K562 (cell line): ENCODE results near the gene NUB1. TPM values are rescaled to one million over a fixed set of nuclear protein-coding genes. Genes with fewer than 3 reads are reported as not detected.

ENCODE experiments used
- ATF3 ChIP-seq, 2 experiments: fragments of 450-650 bp in 1 of 2; sonication (generic) in 1 of 2; formaldehyde crosslinking in 1 of 2; IDR thresholded peaks in 1 of 2; conservative IDR thresholded peaks in 1 of 2; 2 replicates each; pipeline versions ENCODE4 v1.6.1 to v1.8.1; 2016 to 2023; ENCODE audit warnings: mild to moderate bottlenecking in 2 of 2, moderate library complexity in 2 of 2, inconsistent platforms in 1 of 2, missing genetic modification reagents in 1 of 2
- E2F6 ChIP-seq, 2 experiments: IDR thresholded peaks; 2 replicates each; pipeline ENCODE4 v1.6.1; 2011; ENCODE audit warnings: borderline replicate concordance in 1 of 2, control low read depth in 1 of 2, low read depth in 1 of 2, low read length in 1 of 2, mild to moderate bottlenecking in 1 of 2, mixed read lengths in 1 of 2, moderate library complexity in 1 of 2; ENCODE audit not compliant: insufficient read depth in 1 of 2, insufficient read length in 1 of 2, poor library complexity in 1 of 2, severe bottlenecking in 1 of 2; ENCODE audit errors: extremely low read depth in 1 of 2
- ID3 ChIP-seq, 2 experiments: fragments of 250-450 bp in 1 of 2; fragments of 450-650 bp in 1 of 2; sonication (Bioruptor Pico) in 1 of 2; IDR thresholded peaks; 2 replicates each; pipeline versions ENCODE4 v1.6.1 to v1.8.0; 2016 to 2021; ENCODE audit warnings: mild to moderate bottlenecking in 2 of 2, moderate library complexity in 2 of 2, missing compliant biosample characterization in 1 of 2, missing genetic modification characterization in 1 of 2
- MTA3 ChIP-seq: fragments of 450-650 bp; formaldehyde crosslinking; IDR thresholded peaks from 2 replicates; pipeline ENCODE4 v1.6.1; 2017; ENCODE audit warnings: mild to moderate bottlenecking, borderline replicate concordance
- RBM17 ChIP-seq: fragments of 200-400 bp; formaldehyde crosslinking; IDR thresholded peaks from 2 replicates; pipeline ENCODE4 v1.6.1; 2017; ENCODE audit warnings: low read depth, mild to moderate bottlenecking, low read length, borderline replicate concordance
- REST ChIP-seq, 2 experiments: fragments of 450-650 bp; formaldehyde crosslinking in 1 of 2; IDR thresholded peaks; 2 replicates each; pipeline versions ENCODE4 v1.4.0 to v1.6.1; 2014 to 2020; ENCODE audit warnings: mild to moderate bottlenecking in 2 of 2, borderline replicate concordance in 1 of 2, low read depth in 1 of 2
- ZNF764 ChIP-seq: fragments of 250-450 bp; sonication (Bioruptor Pico); IDR thresholded peaks from 2 replicates; pipeline ENCODE4 v1.4.0; 2020; ENCODE audit warnings: low read depth, mild to moderate bottlenecking, moderate library complexity
- ZNF77 ChIP-seq: fragments of 250-450 bp; sonication (Bioruptor Pico); IDR thresholded peaks from 2 replicates; pipeline ENCODE4 v1.5.0; 2020
- polyA plus RNA-seq, 8 experiments: library from polyadenylated mRNA; depleted of rRNA in 4 of 8; stranded (reverse) in 5 of 8; unstranded in 3 of 8; fragments of >200 nt; fragmentation: Nextera tagmentation in 2 of 8; fragmentation: Illumina TruSeq in 1 of 8; extraction: Ambion mirVana in 2 of 8; extraction: Trizol in 1 of 8; gene quantifications; 2 replicates each; pipeline versions ENCODE4 v1.2.1 to v1.2.3, GENCODE V29; 2011 to 2014; ENCODE audit warnings: inconsistent platforms in 1 of 8, missing spikeins in 1 of 8
- total RNA-seq, 7 experiments: library from RNA; depleted of rRNA in 6 of 7; stranded (reverse); fragments of >200 nt in 6 of 7; fragmentation: Illumina TruSeq in 2 of 7; extraction: Trizol in 2 of 7; gene quantifications; 2 replicates each; pipeline versions ENCODE4 v1.2.1 to v1.2.3, GENCODE V29; 2011 to 2021; ENCODE audit warnings: low replicate concordance in 1 of 7
- TF ChIP-seq, protein P1 (sequence below): fragments of 450-650 bp; formaldehyde crosslinking; IDR thresholded peaks from 2 replicates; pipeline ENCODE4 v1.4.0; 2020; ENCODE audit warnings: mild to moderate bottlenecking, moderate library complexity

The NUB1 gene
- total and polyA plus RNA-seq, 9 of the 15 experiments (the other 6 are each of a cell fraction or from before 2014, with no cell fraction given) = 43.2 to 159 (median 85.2) TPM

DNA sequence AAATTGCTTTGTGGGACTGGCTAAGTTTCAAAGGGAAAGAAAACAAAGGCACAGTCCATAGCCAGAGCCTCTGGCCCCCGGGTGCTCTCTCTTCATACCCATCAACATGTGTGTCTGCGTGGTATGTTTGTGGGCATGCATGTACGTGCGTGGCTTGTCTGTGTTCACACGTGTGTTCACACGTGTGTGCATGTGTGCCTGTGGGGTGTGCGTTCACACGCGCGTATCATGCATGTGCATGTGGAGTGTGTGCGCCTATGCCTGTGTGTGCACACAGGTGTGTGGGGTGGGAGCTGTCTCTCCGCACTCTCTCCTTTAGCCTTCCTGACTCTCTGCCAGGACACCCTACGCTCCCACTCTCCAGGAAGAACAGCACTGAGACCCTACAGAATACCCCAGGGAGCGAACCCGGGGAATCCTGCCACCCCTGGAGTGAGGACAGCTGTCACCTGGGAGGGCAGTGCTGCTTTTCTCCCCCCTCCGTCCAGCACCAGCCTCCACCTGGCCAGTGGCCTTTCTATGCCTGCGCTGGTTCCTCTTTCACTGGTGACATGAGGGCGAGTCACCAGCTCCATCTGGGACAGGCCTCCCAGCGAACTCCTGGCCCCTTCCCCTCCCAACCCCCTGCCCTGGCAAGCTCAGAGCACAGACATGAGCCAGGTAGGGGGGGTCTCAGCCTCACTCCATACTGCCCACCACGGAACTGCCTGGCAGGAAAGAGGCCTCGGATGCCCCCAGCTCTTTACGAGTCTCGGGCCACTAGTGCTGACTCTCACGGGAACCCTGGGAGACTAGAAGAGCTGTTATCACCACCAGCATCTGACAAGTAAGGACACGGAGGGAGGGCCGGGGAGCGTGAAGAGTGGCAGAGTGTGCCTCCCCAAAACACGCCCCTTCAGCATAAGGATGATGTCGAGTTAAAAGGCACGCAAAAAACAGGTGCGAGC, 51.7 kb downstream of the NUB1 start (continued):
- TF ChIP-seq REST (IDR thresholded peaks at IDR 0.05; ENCODE audit: borderline replicate concordance) (no peak), REST (CRISPR knock-in tag; IDR thresholded peaks at IDR 0.05; ENCODE audit: low read depth) (no peak), ID3 (CRISPR knock-in tag; IDR thresholded peaks at IDR 0.05) (no peak), ID3 (tag; IDR thresholded peaks at IDR 0.05) (no peak), ZNF77 (CRISPR knock-in tag) (no peak), ATF3 (IDR thresholded peaks at IDR 0.05) (no peak), ATF3 (CRISPR knock-in tag; conservative IDR thresholded peaks at IDR 0.05) (no peak), MTA3 (no peak), RBM17 (no peak), E2F6 (IDR thresholded peaks at IDR 0.05; ENCODE audit: borderline replicate concordance in 1 of 2, extremely low read depth in 1 of 2, insufficient read depth in 1 of 2, insufficient read length in 1 of 2, low read depth in 1 of 2, low read length in 1 of 2, poor library complexity in 1 of 2, severe bottlenecking in 1 of 2) (peak in 1 of 2 experiments; percentile 5), ZNF764 (no peak)
- TF ChIP-seq, protein P1, sequence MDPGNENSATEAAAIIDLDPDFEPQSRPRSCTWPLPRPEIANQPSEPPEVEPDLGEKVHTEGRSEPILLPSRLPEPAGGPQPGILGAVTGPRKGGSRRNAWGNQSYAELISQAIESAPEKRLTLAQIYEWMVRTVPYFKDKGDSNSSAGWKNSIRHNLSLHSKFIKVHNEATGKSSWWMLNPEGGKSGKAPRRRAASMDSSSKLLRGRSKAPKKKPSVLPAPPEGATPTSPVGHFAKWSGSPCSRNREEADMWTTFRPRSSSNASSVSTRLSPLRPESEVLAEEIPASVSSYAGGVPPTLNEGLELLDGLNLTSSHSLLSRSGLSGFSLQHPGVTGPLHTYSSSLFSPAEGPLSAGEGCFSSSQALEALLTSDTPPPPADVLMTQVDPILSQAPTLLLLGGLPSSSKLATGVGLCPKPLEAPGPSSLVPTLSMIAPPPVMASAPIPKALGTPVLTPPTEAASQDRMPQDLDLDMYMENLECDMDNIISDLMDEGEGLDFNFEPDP (CRISPR knock-in tag) = no peak
